Glutamatergic neuron (in vitro differentiated cells): ENCODE data around the gene SPATA31D3. TPM values are rescaled to one million over a fixed set of nuclear protein-coding genes. Genes with fewer than 3 reads are reported as not detected.
"Not testable (repeated sequence)": the region's sequence is repeated elsewhere in the genome, so short reads cannot be mapped to it uniquely, and the experiment has no call there.

Experiments used
- DNase-seq: peaks from one replicate; pipeline ENCODE4 v3.0.0; 2022
- H3K27ac Mint-ChIP-seq: one replicate; pipeline ENCODE4 v1.8.0; 2020; ENCODE audit warnings: mild to moderate bottlenecking, mixed read lengths, inconsistent platforms; ENCODE audit not compliant: unreplicated experiment
- H3K27me3 Mint-ChIP-seq: one replicate; pipeline ENCODE4 v1.8.0; 2020; ENCODE audit warnings: mild to moderate bottlenecking, moderate library complexity, mixed read lengths, inconsistent platforms; ENCODE audit not compliant: unreplicated experiment
- H3K36me3 Mint-ChIP-seq: one replicate; pipeline ENCODE4 v1.8.0; 2020; ENCODE audit warnings: mild to moderate bottlenecking, mixed read lengths, inconsistent platforms; ENCODE audit not compliant: unreplicated experiment
- H3K4me1 Mint-ChIP-seq: one replicate; pipeline ENCODE4 v1.8.0; 2020; ENCODE audit warnings: mild to moderate bottlenecking, low read depth, mixed read lengths, inconsistent platforms; ENCODE audit not compliant: unreplicated experiment
- H3K4me3 Mint-ChIP-seq: one replicate; pipeline ENCODE4 v1.8.0; 2020; ENCODE audit warnings: mild to moderate bottlenecking, mixed read lengths, inconsistent platforms; ENCODE audit not compliant: unreplicated experiment
- H3K9me3 Mint-ChIP-seq: one replicate; pipeline ENCODE4 v1.8.0; 2020; ENCODE audit warnings: mild to moderate bottlenecking, moderate library complexity, mixed read lengths, inconsistent platforms; ENCODE audit not compliant: unreplicated experiment
- CTCF ChIP-seq: fragments of 200-600 bp; sonication (generic); IDR thresholded peaks from one replicate; pipeline ENCODE4 v1.5.0; 2021; ENCODE audit not compliant: partially characterized antibody, unreplicated experiment
- total RNA-seq: library from RNA; stranded (reverse); fragmentation: NEBNext Ultra II Directional; extraction: Animal tissue kit (Norgen Biotek cat#: 25700); gene quantifications from one replicate; pipeline ENCODE4 v1.2.1, GENCODE V29; 2021; ENCODE audit not compliant: unreplicated experiment

The SPATA31D3 gene
- total RNA-seq, 1 donor from 2014 or later, result not detected

GRCh38 chr9:81981883-81982282, 38.6 kb downstream of the SPATA31D3 start:
- H3K4me1 Mint-ChIP-seq, result no peaks in the 10 kb centered on the region
- H3K4me3 Mint-ChIP-seq, result no peak overlapping the region
- no peak overlapping the region for H3K27ac Mint-ChIP-seq
- TF ChIP-seq CTCF, result no peak
- no peaks in the 10 kb centered on the region for H3K27me3 Mint-ChIP-seq
- no peak for DNase-seq
- peaks cover 1% of the 10 kb centered on the region for H3K9me3 Mint-ChIP-seq
- peaks cover 5% of the 10 kb centered on the region for H3K36me3 Mint-ChIP-seq

DNA sequence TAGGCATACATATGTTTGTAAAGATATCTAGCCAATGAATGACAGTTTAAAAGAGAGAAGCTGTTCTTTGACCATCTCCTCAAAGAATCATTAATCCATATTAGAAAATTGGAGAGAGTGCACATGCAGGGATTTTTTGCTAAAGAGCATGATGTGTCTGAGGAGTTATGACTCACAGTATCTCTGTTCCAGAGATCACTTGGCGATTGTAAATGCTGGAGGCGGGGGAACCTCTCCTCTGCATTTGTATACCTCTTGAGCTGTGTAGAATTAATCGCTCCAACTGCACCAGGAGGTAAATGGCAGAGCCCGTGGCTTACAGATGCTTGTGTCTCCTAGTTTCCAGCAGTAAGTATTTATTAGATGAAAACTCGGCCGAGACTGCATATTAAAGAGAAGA, 41.6 kb downstream of the SPATA31D3 start:
- no peak overlapping the region for H3K27ac Mint-ChIP-seq
- no peaks in the 10 kb centered on the region for H3K27me3 Mint-ChIP-seq
- TF ChIP-seq CTCF, result no peak
- H3K4me3 Mint-ChIP-seq, result no peak overlapping the region
- H3K4me1 Mint-ChIP-seq, result no peaks in the 10 kb centered on the region
- peaks cover 1% of the 10 kb centered on the region for H3K9me3 Mint-ChIP-seq
- no peaks in the 10 kb centered on the region for H3K36me3 Mint-ChIP-seq
- no peak for DNase-seq

- H3K27me3 Mint-ChIP-seq, result no peaks in the 10 kb centered on the region
Measured at GRCh38 chr9:81986051-81986450, 42.8 kb downstream of the SPATA31D3 start.

GRCh38 chr9:81988472-81988871, 45.2 kb downstream of the SPATA31D3 start, which contains the start of gene SPATA31D1:
Gene SPATA31D1, plus strand, starts transcription at chr9:81988772. Its CDS starts 47 bp downstream, at chr9:81988819.
- not testable (repeated sequence) for H3K36me3 Mint-ChIP-seq, H3K27me3 Mint-ChIP-seq, H3K4me1 Mint-ChIP-seq, H3K4me3 Mint-ChIP-seq, H3K27ac Mint-ChIP-seq, H3K9me3 Mint-ChIP-seq, DNase-seq

More at GRCh38 chr9:81986051-81986450, 42.8 kb downstream of the SPATA31D3 start:
- H3K4me1 Mint-ChIP-seq, result no peaks in the 10 kb centered on the region
- no peak overlapping the region for H3K27ac Mint-ChIP-seq
- H3K4me3 Mint-ChIP-seq, result no peak overlapping the region
- H3K36me3 Mint-ChIP-seq, result no peaks in the 10 kb centered on the region
- peaks cover 1% of the 10 kb centered on the region for H3K9me3 Mint-ChIP-seq
- TF ChIP-seq CTCF, result no peak
- DNase-seq, result no peak

- no peak for DNase-seq
- H3K36me3 Mint-ChIP-seq, result no peaks in the 10 kb centered on the region
- H3K4me1 Mint-ChIP-seq, result no peaks in the 10 kb centered on the region
- H3K27me3 Mint-ChIP-seq, result peaks cover 2% of the 10 kb centered on the region
- no peak overlapping the region for H3K27ac Mint-ChIP-seq
- no peak overlapping the region for H3K4me3 Mint-ChIP-seq
- no peak for TF ChIP-seq CTCF
- peaks cover 1% of the 10 kb centered on the region for H3K9me3 Mint-ChIP-seq
Measured at GRCh38 chr9:81989700-81990099, 46.4 kb downstream of the SPATA31D3 start.
